HCT116 (cell line): ENCODE measurements around the gene IFITM2.

Source experiments
- EGR1 ChIP-seq: IDR thresholded peaks from 2 replicates; pipeline ENCODE4 v1.6.1; 2012; ENCODE audit warnings: low read depth
- EZH2 ChIP-seq: fragments of 200-600 bp; sonication (generic); IDR thresholded peaks from 2 replicates; pipeline ENCODE4 v1.6.1; 2017; ENCODE audit warnings: antibody characterized with exemption, mixed run types
- FOSL1 ChIP-seq: IDR thresholded peaks from 2 replicates; pipeline ENCODE4 v1.6.1; 2012; ENCODE audit warnings: low read depth
- RAD21 ChIP-seq: IDR thresholded peaks from 2 replicates; pipeline ENCODE4 v1.6.1; 2012; ENCODE audit warnings: low read depth, mild to moderate bottlenecking
- YY1 ChIP-seq: IDR thresholded peaks from 2 replicates; pipeline ENCODE4 v1.6.1; 2011; ENCODE audit warnings: low read length, low read depth, moderate library complexity, mild to moderate bottlenecking; ENCODE audit not compliant: insufficient replicate concordance; ENCODE audit errors: extremely low read depth
- ZNF274 ChIP-seq: fragments of 200-500 bp; sonication (Bioruptor generic); IDR thresholded peaks from 2 replicates; pipeline ENCODE4 v1.6.1; 2014; ENCODE audit warnings: mild to moderate bottlenecking, low read depth, low read length, inconsistent platforms
- TF ChIP-seq, protein P1 (sequence below), 3 experiments: fragments of 200-600 bp in 1 of 3; sonication (generic) in 1 of 3; IDR thresholded peaks in 2 of 3; conservative IDR thresholded peaks in 1 of 3; 2 replicates each; pipeline ENCODE4 v1.5.1; 2012 to 2017; ENCODE audit warnings: low read depth in 2 of 3, low read length in 2 of 3, antibody characterized with exemption in 1 of 3, borderline replicate concordance in 1 of 3, control low read depth in 1 of 3, mild to moderate bottlenecking in 1 of 3, mixed read lengths in 1 of 3, mixed run types in 1 of 3, moderate library complexity in 1 of 3; ENCODE audit not compliant: insufficient read depth in 1 of 3
- TF ChIP-seq, protein P2 (sequence below): IDR thresholded peaks from 2 replicates; pipeline ENCODE4 v1.6.1; 2012

DNA sequence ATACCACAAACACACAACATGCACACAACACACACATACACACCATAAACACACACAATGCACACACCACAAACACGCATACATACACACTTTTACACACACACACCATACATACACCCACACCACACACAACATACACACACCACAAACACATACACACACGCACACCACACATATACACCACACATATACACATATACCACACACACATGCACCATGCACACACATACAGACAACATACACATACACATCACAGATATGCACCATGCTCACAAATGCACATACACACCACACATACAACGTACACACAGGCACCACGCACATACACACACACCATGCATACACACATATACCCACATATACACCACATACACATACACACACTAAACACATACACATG, 50.0 kb downstream of the IFITM2 start:
- TF ChIP-seq, protein P1, sequence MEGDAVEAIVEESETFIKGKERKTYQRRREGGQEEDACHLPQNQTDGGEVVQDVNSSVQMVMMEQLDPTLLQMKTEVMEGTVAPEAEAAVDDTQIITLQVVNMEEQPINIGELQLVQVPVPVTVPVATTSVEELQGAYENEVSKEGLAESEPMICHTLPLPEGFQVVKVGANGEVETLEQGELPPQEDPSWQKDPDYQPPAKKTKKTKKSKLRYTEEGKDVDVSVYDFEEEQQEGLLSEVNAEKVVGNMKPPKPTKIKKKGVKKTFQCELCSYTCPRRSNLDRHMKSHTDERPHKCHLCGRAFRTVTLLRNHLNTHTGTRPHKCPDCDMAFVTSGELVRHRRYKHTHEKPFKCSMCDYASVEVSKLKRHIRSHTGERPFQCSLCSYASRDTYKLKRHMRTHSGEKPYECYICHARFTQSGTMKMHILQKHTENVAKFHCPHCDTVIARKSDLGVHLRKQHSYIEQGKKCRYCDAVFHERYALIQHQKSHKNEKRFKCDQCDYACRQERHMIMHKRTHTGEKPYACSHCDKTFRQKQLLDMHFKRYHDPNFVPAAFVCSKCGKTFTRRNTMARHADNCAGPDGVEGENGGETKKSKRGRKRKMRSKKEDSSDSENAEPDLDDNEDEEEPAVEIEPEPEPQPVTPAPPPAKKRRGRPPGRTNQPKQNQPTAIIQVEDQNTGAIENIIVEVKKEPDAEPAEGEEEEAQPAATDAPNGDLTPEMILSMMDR (IDR thresholded peaks at IDR 0.05 in 2 of 3, conservative IDR thresholded peaks at IDR 0.05 in 1 of 3; ENCODE audit: borderline replicate concordance in 1 of 3, insufficient read depth in 1 of 3, low read depth in 2 of 3, low read length in 2 of 3): no peak
- TF ChIP-seq EZH2 (no peak), RAD21 (no peak), YY1 (no peak), ZNF274 (no peak), FOSL1 (no peak), EGR1 (no peak)
- TF ChIP-seq, protein P2, sequence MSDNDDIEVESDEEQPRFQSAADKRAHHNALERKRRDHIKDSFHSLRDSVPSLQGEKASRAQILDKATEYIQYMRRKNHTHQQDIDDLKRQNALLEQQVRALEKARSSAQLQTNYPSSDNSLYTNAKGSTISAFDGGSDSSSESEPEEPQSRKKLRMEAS: no peak
